Loucy (cell line): ENCODE measurements around the gene SLC17A5.

Source experiments
- EZH2phosphoT487 ChIP-seq: fragments of 200-600 bp; IDR thresholded peaks from 2 replicates; pipeline ENCODE4 v1.6.1; 2018; ENCODE audit warnings: antibody characterized with exemption, mild to moderate bottlenecking, moderate library complexity, borderline replicate concordance
- TF ChIP-seq, protein P1 (sequence below): fragments of 200-600 bp; sonication (generic); conservative IDR thresholded peaks from 2 replicates; pipeline ENCODE4 v1.5.1; 2014; ENCODE audit warnings: mild to moderate bottlenecking, antibody characterized with exemption, low read length

DNA sequence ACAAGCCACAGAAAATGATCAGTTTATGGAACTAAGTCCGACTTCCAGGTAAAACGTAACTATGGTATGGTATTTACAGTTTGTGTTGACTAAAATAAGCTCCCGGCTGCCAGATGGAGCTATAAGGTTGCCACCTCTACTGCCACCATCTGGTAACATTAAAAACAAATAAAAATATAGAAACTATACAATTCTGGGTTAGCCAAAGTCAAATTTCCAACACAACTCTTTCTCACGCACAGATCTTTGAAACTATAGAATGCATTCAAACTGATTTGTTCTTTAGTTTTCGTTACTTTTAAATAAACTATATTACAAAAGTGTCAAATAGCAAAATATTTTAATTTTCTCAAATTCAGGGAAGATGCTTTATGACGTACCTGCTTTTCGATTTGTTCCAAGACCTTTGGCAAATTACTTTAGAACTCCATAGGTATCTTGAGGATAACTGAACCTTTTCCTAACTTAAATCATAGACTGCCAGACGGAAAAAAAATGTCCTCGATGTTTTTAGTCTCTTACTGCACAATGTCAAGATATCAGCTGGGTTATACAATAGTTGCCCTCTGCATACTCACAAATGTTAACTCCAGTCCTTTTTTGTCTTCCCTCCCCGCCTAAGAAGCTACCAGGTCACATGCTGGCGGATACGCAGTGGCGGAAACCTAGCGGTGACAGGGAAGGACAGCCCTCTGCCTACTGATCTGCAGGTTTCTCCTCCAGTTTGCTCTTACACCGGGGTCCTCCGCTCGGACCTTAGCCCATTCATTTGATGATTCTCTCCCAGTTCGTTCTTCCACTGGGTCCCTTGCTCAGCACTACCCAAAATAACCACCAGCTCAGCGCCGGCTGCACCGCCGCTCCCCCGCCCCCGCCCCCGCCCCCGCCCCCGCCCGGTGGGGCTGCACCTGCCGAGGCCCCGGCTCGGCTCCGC lies 888 bp downstream of the SLC17A5 start:
- TF ChIP-seq, protein P1, sequence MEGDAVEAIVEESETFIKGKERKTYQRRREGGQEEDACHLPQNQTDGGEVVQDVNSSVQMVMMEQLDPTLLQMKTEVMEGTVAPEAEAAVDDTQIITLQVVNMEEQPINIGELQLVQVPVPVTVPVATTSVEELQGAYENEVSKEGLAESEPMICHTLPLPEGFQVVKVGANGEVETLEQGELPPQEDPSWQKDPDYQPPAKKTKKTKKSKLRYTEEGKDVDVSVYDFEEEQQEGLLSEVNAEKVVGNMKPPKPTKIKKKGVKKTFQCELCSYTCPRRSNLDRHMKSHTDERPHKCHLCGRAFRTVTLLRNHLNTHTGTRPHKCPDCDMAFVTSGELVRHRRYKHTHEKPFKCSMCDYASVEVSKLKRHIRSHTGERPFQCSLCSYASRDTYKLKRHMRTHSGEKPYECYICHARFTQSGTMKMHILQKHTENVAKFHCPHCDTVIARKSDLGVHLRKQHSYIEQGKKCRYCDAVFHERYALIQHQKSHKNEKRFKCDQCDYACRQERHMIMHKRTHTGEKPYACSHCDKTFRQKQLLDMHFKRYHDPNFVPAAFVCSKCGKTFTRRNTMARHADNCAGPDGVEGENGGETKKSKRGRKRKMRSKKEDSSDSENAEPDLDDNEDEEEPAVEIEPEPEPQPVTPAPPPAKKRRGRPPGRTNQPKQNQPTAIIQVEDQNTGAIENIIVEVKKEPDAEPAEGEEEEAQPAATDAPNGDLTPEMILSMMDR: peak; percentile 47
- TF ChIP-seq EZH2phosphoT487: no peak
